Measurements from ENCODE around the gene GNG7.

- TF ChIP-seq EP300 (IDR thresholded peaks at IDR 0.05) (no peak), POLR2AphosphoS5 (IDR thresholded peaks at IDR 0.05) (no peak)
Observed at GRCh38 chr19:2733930-2734588, 31.6 kb upstream of the GNG7 start.
